C4-2B (cell line): Measurements from ENCODE around the gene SRSF7.

ENCODE experiments used
- CTCF ChIP-seq: fragments of 450-650 bp; conservative IDR thresholded peaks from 2 replicates; pipeline ENCODE4 v1.5.1; 2017; ENCODE audit warnings: mild to moderate bottlenecking
- ZFX ChIP-seq: fragments of 450-650 bp; IDR thresholded peaks from 2 replicates; pipeline ENCODE4 v1.6.1; 2017

- TF ChIP-seq CTCF (no peak), ZFX (no peak)
These were observed 35.0 kb downstream of the SRSF7 start for GRCh38 chr2:38716185-38716584.
